GM18867 (cell line): ENCODE data around the gene IGFBP6.
"Not testable (repeated sequence)": the region's sequence is repeated elsewhere in the genome, so short reads cannot be mapped to it uniquely, and the experiment has no call there.

Experiments used
- ATAC-seq: cut with Tn5 transposase; IDR thresholded peaks from one replicate; pipeline ENCODE4 v1.9.1; 2021; ENCODE audit warnings: mild to moderate bottlenecking, moderate library complexity; ENCODE audit not compliant: unreplicated experiment

The IGFBP6 gene

GRCh38 chr12:53070877-53071492, 26.5 kb upstream of the IGFBP6 start:
- ATAC-seq, result no peak

GRCh38 chr12:53071591-53072551, 25.6 kb upstream of the IGFBP6 start:
- no peak for ATAC-seq

- no peak for ATAC-seq
These were observed 23.6 kb upstream of the IGFBP6 start for GRCh38 chr12:53073881-53074280.

- no peak for ATAC-seq
These were observed 23.0 kb upstream of the IGFBP6 start for GRCh38 chr12:53074283-53074998.

DNA sequence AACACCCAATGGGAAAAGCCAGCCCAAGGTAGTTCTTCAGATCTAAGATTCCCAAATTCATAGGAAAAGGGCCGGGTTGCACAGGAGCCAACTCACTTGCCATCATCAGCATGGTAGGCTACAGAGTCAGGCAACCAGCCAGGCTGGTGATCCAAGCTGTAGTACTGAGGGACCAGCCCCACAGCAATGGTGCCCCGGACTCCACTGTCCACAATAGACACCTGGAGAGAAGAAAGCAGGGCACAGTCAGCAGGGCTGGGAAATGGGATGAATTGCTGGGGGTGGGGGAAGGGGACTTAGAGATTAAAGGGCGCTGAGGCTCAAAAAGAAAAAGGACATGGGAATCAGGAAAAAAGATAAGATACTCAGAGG, 22.5 kb upstream of the IGFBP6 start:
- ATAC-seq, result no peak

DNA sequence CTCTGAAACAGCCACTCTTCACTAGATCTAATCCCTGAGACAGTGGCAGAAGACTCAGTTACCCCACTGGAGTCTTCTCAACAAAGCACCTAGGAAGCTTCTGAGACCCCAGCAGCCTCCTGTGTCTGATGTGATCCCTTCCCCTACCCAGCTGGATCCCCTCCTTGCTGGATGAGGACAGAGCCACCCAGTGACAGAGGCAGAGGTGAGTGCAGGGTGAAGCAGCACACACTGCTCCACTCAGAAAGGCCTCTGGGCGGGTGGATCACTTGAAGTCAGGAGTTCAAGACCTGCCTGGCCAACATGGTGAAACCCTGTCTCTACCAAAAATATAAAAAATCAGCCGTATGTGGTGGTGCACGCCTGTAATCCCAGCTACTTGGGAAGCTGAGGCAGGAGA, 21.0 kb upstream of the IGFBP6 start:
- no peak for ATAC-seq

DNA sequence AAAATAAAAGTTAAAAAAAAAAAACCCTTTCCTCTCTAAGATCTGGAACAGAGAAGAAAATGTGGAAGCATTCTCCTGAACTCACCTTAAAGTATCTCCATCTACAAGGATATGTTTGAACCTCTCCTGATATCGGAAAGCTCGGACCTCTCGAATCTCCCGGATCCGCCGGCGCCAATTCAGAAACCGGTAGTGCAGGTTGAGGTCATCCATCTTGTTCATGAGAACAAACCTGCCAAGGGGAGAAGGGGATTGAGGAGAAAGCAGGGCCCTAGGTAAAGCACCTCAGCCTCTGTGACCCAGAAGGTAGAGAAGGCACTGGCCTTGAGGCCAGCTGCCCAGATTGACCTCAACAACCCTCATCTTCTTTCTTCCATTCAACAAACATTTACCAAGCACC, 20.4 kb upstream of the IGFBP6 start:
- ATAC-seq, result no peak

GRCh38 chr12:53078425-53079225, 18.8 kb upstream of the IGFBP6 start:
- ATAC-seq, result peak; percentile 23

DNA sequence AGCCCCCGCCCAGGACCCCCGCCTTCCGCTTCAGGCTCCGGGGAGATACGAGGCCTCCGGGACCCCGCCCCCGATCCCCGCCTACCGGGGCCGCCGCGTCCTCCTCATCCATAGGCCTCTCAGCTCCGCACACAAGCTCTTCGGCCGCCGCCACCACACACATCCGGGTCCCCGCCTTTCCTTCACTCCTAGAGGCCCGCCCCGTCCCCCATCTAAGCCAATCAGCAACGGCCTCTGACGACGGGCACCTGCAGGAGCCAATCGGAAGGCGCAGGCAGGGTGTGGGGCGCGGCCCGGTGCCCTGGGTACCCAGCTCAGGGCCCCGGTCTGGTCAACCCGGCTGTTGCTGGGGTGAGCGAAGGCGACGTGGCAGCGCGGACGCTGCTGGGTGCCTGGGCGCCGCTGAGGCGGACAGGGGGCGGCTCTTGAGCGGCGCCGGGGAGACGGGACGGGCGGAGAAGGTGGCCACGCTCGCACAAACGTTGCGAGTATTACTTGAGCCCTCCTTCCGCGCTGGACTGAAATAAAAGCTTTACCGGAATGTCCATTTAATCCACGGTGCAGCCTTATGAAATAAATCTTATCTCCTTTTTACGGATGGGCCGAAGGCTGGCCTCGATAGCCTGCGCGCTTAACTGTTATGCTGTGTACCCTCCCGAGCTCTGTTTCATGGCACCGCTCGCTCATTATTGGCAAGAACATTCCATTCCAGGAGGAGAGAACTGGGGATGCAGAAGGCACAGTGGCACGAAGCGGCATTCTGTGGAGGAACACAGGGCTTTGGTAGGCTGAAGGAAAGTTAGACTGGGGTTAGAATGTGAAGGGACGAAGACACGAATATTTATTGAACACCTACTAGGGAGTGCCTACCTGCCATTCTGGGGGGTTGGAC, 18.0 kb upstream of the IGFBP6 start, which contains the start of gene SPRYD3:
Gene SPRYD3, minus strand, starts transcription at position 165 of the 892 bp plus-strand sequence. Its CDS starts 57 bp downstream, at position 108.
- ATAC-seq, result peak; percentile 98

DNA sequence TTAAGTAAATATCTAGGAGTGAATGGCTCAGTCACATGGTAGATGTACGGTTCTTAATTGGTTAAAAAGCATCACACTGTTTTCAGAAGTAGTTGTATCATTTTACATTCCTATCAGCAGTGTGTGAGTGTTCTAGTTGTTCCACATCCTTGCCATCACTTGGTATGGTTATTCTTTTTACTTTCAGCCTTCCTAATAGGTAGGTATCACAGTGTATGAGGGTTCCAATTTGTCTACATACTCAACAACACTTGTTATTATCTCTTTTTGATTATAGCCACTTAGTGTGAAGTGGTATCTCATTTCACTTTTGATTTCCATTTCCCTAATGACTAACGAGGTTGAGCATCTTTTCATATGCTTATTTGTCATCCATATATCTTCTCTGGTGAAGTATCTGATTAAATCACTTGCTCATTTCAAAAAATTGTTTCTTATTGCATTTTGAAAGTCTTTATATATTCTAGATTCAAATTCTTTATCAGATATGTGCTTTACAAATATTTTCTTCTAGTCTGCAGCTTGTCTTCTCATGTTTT, 14.8 kb upstream of the IGFBP6 start:
- ATAC-seq, result no peak

- ATAC-seq, result no peak
These were observed 11.1 kb upstream of the IGFBP6 start for GRCh38 chr12:53086361-53086760.

DNA sequence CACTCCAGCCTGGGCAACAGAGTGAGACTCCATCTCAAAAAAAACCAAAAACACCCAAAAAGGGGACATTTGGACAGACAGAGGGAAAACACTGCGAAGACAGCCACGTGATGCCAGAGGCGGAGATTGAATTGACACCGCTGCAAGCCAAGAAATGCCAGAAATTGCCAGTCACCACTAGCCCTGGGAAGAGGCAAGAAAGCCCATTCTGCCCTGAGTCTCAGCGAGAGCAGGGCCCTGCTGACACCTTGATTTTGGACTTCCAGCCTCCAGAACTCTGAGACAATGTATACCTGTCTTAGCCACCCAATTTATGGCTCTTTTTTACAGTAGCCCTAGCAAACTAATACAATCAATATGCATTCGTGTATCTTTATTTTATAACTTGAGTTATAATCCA, 7.4 kb upstream of the IGFBP6 start:
- no peak for ATAC-seq

DNA sequence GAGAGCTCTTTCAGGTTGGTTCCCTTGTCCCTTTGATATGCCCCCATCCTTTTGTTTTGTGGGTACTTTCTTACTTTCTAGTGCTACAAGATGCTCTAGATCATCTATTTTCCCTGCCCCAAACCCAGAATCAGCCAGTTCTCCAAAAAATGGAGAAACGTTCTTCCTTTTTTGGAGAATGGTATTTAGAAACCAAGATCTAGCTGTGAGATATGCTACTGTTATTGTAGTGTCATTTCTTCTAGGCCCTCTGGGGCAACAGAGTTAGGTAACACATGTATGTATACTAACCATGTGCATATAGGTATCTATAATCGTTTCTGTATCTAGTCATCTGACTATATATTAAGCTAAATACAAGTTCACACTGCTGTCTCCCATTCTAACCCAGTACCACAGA, 6.9 kb upstream of the IGFBP6 start:
- no peak for ATAC-seq

- no peak for ATAC-seq
These were observed 5.7 kb upstream of the IGFBP6 start for GRCh38 chr12:53091756-53092155.

GRCh38 chr12:53093777-53094393, 3.6 kb upstream of the IGFBP6 start:
- no peak for ATAC-seq

DNA sequence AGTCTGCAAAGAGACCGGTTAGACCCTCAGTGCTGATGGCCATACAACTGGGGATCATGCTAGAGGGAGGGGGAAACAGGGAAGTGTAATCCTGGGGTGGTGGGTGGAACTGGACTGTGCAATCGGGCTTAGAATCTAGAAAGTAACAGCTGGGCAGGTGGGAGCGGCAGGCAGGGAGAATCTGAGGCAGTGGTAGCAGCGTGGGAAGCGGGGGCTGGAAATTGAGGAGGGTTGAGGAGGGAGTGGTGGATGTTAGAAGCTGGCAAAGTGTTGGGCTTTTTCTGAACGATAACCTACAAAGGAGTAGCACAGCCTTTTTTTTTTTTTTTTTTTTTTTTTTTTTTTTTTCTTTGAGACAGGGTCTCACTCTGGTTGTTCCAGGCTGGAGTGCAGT, 3.1 kb upstream of the IGFBP6 start:
- ATAC-seq, result no peak

DNA sequence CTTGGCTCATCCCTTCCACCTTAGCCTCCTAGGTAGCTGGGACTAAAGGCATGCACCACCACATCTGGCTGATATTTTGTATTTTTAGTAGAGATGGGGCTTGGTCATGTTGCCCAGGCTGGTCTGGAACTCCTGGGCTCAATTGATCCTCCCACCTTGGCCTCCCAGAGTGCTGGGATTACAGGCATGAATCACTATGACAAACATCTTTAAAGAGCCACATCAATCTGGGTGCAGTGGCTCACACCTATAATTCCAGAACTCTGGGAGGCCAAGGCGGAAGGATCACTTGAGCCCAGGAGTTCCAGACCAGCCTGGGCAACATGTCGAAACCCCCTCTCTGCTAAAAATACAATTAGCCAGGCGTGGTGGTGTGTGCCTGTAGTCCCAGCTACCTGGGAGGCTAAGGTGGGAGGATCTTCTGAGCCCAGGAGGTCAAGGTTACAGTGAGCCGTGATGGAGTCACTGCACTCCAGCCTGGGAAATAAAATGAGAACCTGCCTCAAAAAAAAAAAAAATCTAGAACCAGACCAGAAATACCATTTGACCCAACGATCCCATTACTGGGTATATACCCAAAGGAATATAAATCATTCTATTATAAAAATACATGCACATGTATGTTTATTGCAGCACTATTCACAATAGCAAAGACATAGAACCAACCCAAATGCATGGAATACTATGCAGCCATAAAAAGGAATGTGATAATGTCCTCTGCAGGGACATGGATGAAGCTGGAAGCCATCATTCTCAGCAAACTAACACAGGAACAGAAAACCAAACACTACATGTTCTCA, 2.5 kb upstream of the IGFBP6 start:
- not testable (repeated sequence) for ATAC-seq

DNA sequence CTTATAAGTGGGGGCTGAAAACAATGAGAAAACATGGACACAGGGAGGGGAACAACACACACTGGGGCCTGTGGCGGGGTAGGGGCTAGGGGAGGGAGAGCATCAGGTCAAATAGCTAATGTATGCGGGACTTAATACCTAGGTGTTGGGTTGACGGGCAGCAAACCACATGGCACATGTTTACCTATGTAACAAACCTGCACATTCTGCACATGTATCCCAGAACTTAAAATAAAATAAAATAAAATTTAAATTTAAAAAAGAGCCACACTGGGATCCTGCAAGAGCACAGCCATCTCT, 1.9 kb upstream of the IGFBP6 start:
- ATAC-seq, result not testable (repeated sequence)
